Measurements from ENCODE around the gene DENND1A.
"Not testable (repeated sequence)": the region's sequence is repeated elsewhere in the genome, so short reads cannot be mapped to it uniquely, and the experiment has no call there.

Gene DENND1A

DNA sequence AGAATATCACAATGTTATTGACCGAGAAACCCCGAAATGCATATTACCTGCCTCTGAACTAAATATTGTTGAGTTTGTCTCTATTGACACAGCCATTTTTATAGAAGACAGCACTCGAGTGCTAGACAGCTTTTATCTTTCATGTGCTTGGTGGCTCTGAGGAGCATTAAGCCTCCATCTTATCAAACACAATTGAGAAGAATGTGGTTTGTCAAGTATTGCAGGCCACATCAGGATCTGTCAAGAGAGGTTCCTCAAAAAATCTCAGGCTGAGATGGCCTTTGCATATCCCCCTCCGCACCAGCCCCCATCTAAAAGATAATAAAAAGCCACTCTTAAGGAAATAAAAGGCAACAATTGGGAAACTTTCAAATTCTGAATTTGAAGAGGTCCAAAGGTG lies 284.8 kb downstream of the DENND1A start:
- DNase-seq, result no peak

DNA sequence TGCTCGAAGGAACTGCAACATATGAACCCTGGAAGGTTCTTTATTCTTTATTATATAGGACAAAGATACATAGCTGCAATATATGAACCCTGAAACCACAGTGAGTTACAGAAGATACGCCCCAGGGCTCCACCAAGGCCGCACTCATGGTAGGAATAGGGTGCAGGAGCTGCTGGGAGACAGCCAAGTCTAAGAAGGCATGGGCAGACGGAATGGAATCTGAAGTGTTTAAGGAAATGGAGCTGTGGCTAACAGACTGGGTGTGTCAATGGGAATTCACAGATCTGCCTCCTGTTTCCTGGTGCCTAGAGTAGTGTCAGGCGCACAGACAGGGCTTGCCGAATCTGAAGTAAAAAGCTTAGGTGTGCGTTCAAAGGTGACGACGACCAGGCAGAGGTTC lies 286.4 kb downstream of the DENND1A start:
- DNase-seq, result no peak

DNA sequence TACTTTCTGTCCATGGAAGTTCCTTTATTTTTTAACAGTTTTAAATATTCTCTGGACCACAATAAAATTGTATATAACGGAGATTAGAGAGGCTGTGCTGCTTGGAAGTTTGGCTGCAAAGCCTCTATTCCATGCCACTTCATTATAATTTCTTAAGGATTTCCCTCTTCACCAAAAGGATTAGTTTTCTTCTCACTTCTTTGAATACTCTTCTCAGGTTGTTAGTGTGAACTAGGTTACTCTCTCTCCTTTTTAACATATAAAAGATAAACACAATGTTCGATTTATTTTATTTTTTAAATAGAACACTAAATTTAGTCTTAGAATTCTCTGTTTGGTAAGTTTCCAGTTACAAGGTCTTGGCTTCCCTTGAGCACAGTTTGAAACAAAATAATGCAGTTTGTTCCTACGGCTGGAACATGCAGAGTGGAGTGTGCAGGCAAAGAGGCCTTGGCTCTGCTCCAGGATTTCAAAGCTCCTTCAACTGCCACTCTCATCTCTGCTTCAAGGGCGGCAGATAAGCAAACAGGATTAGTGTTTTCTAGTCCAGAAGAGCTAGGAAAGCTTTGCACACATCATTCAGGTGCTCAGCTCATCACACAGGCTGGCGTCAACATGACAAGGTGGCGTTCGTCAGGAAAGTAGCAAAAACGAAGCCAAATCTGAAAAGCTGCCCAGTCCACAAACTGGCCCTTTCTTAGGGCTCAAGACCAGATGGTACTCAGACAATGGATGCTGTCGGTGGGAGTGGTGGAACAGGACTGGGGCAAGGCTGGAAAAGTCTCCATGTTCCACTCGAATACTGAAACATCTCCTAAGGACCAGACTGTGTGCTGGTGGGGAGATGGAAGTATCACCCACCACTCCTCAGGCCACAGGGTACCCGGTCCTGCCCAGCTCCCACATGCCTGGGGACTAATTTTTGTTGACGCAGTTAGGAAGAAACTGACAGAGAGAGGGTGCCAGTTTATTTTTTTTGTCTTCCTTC lies 287.3 kb downstream of the DENND1A start:
- no peak for DNase-seq

DNA sequence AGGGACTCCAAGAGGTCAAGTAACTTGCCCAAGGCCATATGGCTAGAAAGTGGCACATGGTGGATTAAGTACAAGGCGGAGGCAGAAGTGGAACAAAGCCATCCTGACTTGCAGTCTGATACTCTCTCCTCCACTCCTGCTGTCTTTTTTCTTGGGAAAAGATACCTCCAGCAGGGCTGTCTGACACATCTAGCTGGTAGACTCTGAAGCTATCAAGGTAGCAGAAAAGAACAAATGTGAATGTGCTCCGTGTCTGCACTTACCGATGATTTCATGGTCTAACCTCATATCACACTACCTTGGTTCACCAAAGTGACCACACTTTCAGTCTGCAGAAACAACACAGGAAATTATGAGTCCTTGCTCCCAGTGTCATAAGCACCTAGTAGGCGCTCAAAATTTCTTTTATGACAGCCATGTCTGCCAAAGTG lies 289.1 kb downstream of the DENND1A start:
- no peak for DNase-seq

DNA sequence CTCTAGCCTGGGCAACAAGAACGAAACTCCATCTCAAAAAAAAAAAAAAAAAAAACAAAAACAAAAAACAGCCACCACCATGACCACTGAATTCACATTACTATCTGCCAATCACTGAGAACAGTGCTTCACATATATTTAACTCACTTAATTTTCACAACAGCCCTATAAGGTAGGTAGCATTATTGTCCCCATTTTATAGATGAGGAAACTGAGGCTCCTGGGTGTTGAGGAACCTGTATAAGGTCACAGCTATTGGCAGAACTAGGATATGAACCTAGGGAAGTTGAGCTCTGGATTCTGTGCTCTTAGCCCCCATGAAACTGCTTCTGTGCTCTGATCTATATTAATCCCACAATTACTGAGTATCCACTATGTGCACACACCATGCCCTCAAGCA lies 290.2 kb downstream of the DENND1A start:
- DNase-seq, result no peak

DNA sequence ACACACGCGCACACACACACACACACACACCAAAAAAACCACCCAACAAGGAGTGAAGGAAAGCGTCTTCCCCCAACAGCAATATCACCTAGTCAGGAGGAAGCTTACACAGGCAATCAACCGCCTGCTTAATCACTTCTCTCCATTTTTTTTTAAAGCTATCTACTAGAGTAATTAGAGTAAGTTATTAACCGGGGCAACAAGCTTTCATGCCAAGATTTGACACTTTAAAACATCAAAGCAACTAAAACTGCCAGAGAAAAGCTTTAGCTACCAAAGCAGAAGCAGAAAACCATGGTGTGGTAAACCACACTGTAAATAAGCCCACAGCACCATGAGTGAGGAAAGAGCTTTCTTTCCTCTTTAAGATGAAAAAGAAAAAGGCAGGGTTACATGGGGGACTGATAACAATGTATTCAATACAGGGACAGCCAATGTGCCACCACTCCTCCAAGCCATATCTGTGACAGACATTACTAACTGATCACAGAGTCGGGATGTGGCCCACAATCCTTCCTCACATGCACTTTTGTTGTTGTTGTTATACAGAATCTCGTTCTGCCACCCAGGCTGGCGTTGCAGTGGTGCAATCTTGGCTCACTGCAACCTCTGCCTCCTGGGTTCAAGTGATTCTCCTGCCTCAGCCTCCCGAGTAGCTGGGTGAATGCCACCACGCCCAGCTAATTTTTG lies 291.8 kb downstream of the DENND1A start:
- DNase-seq, result peak in 1 of 2 donors; percentile 38

DNA sequence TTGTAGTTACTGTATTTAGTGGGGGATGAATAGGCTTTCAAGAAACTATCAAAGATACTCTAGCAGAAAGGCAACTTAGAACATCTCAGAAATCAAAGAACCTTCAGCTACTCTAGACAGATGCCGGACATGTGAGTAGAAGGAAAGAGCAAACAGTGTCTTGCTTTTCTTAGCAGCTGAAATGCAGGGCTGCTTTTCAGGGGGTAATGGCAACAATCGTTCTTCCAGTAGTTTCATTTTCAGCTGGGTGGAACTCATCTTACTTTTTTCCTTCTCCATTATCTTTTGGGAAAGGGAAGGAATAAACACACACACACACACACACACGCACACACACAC lies 292.4 kb downstream of the DENND1A start:
- peak in 1 of 2 donors; percentile 26 for DNase-seq

DNA sequence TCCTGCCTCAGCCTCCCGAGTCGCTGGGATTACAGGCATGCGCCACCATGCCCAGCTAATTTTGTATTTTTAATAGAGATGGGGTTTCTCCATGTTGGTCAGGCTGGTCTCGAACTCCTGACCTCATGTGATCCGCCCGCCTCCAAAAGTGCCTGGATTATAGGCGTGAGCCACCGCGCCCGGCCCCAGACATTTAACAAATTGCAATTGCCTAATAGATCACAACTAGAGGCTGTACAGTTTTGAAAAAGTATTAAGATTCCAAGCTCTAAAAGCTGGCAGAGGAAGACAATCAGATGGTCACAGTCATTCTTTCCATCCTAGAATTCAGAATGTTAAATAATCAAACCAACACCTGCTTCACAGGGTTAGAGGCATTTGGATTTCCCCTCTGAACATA lies 293.1 kb downstream of the DENND1A start:
- not testable (repeated sequence) for DNase-seq

DNA sequence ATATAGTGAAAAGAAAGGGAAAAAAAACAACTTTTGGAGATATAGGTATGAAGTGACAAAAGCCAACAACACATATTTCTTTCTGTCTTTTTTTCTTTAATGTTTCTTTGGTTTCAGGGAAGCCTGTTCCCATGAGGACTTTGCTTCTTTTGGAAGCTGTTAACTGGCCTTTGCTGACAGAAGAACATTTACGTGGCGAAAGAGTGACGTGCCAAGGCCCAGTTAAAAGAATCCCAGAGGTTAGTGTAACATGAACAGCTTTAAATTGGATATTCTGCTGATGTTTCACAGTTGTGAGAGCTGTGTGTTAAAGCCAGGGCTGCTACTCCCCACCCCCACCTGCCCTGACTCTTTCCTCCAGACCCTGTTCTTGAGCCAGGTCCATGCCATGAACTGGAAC lies 298.1 kb downstream of the DENND1A start:
- DNase-seq, result no peak

DNA sequence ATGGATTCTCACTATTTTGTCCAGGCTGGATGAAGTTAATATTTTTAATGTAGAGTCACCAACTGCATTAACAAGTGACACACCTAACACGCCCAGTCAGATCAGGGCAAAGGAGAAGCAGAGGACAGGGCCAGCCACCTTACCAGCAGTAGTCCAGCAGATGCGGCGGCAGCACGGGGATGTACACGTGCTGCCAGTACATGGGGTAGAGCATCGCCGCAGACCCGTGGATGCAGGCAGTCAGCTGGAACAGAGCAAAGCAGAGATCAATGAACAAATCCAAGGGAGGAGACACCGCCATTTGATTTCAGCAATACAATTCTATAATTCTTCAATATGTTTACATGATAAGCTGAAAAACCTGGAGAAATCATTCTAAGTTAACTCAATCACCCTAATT lies 299.7 kb downstream of the DENND1A start:
- DNase-seq, result no peak

DNA sequence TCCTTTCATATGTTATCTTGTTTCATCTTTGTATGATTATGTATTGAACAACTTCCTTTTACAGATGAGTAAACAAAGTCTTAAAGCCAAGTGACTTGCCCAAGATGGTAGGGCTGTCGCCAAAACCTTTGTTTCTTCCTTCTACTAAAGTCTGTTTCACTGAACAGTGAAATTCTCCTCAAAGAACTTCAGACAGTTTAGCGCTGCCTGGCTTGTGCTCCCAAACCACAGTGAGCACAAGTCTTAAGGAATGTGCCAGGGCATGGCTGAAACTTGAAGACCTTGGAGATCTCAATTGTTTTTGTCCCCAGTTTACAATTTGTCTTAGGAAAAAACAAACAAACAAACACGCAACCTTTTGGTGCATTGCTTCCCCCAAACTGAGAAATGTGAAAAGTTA lies 300.4 kb downstream of the DENND1A start:
- DNase-seq, result no peak

DNA sequence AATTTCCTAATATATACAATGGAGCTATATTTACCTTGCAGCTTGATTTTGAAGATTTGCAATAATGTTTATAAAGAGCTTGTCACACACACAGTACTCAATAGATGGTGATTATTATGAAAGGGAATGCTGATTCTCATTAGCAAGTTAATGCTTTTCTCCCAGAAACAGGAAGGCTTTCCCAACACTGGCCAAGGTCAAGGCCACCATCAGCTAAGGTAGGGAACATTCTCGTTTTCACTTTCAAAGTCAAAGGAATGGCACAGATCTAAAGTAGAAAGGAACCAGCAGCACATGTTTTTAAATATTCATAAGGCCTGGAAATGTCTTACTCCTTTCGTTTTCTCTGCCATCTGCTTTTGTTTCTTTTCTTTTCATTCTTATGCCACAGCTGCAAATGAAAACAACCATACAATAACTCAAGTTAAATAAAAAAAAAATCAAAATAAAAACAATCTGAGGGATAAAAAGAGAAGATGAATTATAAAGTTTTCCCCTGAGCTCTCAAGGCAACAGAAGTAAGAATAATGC lies 307.1 kb downstream of the DENND1A start:
- no peak for DNase-seq

DNA sequence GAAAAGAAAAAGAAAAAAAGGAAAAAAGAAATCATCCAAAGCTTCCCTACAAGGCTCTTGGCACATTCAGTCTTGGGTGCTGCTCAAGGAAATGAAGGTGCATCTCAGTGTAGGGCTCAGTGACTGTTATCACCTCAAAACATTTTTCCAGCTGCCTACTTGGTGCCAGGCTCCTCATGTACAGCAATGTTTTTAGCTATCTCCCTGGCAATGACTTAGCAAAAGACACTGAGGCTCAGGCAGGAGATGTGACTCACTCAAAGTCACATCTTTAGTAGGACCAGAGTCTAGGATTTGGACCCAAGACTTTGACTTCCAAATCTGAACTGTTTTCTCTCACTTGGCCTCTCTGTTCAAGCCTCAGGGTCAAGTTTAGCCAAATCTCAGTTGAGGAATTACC lies 309.7 kb downstream of the DENND1A start:
- DNase-seq, result no peak

DNA sequence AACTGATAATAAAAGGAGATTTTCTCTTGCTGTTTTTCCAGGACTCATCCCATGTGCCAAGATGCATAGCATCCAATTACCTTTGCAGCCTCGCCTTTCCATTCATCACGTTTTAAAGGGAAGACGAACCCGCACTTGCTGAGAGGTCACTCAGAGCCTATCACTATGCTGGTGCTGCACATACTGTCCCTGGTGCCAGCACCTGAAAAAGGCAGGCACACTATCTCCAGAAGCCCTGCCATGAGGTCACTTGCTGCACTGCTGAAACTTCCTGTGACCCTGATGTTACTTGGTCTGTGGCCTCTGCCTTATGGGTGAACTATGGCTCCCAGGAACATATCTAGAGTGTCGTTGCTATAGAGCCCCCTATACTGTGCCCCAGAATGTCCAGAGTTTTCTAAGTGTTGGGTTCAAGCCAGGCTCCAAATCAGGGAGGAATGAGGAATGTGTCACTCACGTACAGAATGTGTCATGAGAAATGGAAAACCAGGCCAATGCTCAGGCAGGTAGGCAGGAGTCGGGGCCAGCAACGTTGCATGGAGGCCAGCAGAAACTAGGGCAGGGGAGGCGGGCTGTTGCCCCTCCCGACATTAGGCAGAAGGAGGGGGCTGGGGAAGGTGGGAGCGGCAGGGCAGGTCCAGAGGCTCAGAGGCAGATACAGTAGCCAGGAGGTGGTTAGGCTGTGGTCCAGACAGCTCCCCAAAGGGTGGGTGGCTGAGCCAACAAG lies 311.8 kb downstream of the DENND1A start:
- no peak for DNase-seq

DNA sequence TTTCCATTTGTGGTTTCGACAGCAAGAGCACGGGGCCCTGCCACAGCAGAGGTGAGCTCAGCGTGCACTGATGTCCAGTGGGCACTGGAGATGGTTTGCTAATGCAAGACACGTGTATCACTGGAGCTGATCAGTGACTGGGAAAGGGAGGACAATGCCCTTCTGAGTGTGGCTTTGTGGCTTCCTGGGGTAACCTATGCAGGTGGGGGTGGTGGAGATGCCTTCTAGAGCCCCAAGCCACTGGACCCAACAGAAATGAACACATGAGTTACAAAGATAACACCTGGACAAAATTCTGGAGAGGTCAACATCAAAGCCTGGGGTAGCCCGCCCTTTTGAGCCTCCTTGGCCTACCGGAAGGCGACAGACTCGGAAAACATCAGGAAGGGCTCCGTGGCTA lies 312.6 kb downstream of the DENND1A start:
- no peak for DNase-seq

DNA sequence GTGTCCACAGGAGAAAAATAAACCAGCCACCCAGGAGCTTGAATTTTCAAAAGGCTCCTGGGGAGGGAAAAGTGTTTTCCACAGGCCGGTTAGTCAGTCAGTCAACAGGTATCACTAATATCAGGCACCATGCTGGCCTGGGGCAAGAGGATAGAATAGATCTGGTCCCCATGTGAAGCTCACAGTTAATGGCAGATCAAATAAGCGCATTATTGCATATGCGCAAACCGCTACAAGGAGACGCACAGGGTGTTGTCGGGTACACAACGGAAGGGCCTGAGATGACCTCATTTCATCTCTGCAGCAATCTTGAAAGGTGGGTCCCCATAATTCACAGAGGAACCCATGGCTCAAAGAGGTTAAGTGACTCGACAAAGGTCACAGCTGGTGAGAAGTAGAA lies 313.2 kb downstream of the DENND1A start:
- no peak for DNase-seq

DNA sequence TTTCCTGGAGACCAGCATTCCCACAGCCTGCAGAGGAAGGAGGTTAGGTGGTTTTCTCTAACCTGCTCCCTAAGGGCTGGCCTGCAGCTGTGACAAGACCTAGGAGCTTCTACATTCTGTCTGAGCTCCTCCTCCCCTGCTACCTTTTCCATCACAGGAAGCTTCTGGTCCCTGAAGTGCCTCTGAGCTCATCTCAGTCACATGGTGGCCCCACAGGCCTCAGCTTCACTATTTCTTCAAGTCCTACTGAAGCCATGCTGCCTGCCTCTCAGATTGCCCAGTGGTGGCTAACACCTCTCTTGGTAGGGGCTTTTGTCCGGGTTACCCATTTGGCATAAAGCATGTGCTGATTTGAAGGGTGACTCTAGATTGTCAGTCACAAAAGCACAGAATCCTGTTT lies 314.5 kb downstream of the DENND1A start:
- no peak for DNase-seq

DNA sequence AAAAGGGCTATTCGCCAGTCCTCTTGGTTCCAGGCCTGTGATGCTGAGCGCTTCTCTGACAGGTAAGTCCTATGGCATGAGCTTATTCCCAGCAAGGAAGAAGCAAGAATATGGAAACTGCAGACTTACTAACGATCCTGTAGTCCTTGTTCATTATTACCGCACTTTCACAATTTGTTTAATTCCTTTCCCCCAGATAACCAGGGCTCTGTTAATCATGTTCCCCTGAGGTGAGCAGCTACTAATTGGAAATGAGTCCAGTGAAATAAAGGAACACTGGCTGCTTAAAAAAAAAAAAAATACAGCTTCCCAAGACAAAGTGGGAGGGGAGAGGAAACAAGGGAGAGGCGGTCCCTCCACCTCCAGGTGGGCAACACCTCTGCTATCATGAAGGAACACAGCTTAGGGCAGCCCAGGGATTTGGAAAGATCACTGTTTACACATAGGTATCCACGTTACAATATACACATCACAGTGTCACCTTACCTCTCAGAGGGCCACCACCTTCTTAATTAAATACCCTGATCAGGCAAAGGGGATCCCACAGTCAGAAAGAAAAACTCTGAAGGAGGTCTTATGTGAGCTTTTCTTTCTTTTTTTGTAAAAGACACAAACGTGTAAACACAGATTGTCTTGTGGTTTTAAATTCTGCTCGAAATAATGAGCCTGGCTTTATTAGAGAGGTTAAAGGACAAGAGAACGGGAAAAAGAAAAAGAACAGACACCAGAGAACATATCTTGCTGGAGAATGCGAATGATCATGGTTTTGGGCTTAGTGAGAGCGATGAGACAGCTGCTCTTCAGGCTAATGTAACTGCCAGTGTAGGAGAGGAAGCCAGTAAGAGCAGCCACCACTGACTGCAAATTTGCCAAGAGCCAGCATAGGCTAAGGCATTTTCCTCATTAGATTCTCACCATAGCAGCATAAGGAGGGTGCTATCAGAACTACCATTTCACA lies 315.3 kb downstream of the DENND1A start:
- DNase-seq, result no peak

DNA sequence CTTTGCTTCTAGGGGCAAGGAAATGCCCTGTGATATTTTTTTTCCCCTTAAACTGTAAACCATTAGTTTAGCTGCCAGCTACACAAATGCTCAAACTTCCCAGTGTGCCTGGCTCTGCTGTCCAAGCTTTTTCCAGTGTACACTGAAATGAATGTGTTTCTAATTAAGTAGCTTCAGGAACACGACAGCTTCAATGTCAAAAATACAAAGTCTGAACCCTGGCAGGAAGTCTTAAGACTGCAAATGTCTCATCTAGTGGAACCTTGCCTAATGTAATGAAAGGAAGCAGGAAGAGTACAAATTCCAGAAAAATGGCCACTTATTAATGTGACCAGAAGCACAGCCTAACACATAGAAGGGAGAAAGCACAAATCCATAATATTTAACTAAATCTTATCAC lies 318.7 kb downstream of the DENND1A start:
- no peak for DNase-seq

DNA sequence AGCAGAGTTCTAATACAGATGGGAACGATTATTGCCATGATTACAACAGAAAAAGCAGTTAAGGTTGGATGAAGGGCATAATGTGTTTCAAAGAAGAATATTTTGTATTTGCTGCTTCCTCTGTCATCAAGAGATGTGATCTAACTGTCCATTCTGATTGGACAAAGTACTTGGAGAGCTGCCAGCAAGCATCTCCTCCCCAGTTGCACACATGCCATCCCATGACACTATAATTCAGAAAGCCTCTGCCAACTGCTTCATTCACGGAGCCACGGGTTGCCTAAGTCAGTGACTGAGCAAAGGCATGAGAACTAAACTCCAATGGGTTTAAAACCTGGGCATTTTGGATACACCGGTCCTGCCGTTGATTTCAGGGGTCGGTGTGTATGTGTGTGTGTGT lies 320.1 kb downstream of the DENND1A start:
- no peak for DNase-seq

DNA sequence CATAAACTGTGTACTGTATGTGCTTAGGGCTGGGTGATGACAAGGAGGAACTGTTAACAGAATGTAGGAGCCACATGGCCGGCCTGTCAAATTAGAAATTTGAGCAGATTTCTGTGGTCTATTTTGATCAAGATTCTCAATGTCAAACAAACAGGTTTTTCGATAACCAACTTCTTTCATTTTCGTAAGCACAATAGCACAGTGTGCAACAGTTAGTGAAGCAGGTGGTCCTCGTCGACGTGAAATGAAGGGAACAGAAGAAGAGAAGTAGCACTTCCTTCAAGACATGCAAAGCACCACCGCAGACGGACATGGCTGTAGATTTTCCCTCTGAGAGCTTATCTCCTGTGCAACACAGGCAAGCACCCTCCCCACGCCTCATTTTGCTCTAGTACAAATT lies 321.8 kb downstream of the DENND1A start:
- DNase-seq, result no peak

DNA sequence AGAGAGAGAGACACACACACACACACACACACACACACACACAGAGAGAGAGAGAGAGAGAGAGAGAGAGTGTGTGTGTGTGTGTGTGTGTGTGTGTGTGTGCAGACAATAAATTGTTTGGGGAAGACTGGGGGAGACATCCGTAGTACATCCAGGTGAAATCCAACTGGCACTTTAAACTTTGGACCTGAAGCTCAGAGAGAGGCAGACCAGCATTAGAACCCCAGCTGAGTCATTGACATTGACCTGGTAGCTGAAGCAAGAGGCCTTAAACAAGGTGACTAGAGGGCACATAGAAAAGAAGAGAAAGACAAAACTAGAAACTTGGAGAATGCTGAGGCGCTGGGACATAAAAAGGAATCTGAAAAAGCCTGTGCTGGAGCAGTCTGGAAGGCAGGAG lies 322.4 kb downstream of the DENND1A start:
- no peak for DNase-seq

Measured in bone marrow (tissue), 2 donors.